GM19455 (cell line): ENCODE data around the gene RAB39A.

Source experiments
- ATAC-seq: cut with Tn5 transposase; IDR thresholded peaks from one replicate; pipeline ENCODE4 v1.9.1; 2021; ENCODE audit not compliant: unreplicated experiment

Gene RAB39A

DNA sequence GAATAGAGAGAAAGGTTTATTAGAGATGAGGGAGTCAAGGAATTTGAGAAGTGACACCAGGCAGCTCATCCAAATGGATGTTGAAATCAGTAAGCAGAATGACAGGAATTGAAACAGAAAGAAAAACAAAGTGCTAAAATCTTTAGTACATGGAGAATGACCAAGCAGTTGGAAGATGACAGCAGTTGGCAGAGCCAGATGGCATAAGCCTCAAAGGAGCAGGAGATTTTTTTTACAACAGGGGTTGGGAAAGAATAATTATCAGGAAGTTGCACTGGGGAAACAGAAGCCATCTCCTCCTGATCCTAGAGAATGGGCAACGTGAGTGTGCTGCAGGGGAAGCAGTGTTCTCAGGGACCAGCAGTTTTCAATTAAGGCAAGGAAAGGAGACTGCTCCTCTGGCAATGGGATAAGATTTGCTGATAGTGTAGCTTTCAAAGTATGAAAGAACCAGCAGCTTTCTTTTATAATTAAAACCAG, 28.9 kb downstream of the RAB39A start:
- ATAC-seq = no peak

DNA sequence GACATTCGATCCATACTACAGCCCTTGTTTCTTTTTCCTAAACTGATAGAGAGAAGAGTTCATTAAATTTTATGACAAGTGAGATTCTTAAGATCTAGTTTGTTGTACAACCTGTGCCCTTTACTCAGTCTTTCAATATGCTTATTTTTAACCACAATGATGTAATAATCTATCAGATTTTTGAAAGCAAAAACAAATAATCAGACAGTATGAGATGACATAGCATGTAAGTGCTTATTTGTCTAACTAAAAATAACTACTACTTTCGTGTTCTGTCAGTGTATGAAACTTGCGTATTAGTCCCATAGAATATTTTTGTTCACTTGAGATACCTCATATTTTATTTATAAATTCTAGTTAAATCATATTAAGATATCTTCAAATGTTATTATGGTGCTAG, 33.2 kb downstream of the RAB39A start:
- ATAC-seq = no peak

- ATAC-seq = no peak
Measured at GRCh38 chr11:107962181-107962580, 33.9 kb downstream of the RAB39A start.

DNA sequence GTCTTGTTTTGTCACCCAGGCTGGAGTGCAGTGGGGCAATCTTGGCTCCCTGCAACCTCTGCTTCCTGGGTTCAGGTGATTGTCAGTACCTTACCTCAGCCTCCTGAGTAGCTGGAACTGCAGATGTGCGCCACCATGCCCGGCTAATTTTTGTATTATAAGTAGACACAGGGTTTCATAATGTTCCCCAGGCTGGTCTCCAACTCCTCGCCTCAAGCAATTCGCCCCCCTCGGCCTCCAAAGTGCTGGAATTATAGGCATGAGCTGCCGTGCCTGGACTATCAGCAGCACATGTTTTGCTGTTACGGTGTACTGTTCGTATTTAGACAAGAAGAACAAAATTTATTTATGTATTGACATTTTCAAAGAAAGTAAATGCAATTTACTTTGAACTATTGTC, 34.8 kb downstream of the RAB39A start:
- no peak for ATAC-seq

- ATAC-seq = no peak
Measured at GRCh38 chr11:107969219-107969618, 41.0 kb downstream of the RAB39A start.

DNA sequence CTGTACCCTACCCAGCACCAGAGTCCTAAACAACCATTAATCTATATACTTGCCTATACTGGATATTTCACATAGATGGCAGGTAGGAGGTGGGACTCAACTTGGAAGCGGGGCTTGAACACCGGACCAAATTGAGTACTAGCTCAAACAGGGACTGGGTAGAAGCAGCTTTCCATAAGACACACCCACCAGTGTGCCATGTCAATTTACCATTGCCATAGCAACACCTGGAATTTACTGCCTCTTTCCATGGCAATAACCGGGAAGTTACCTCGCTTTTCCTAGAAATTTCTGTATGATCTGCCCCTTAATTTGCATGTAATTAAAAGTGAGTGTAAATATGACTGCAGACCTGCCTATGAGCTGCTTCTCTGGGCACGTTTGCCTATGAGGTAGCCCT, 41.8 kb downstream of the RAB39A start:
- no peak for ATAC-seq

GRCh38 chr11:107973641-107974040, 45.4 kb downstream of the RAB39A start:
- no peak for ATAC-seq

DNA sequence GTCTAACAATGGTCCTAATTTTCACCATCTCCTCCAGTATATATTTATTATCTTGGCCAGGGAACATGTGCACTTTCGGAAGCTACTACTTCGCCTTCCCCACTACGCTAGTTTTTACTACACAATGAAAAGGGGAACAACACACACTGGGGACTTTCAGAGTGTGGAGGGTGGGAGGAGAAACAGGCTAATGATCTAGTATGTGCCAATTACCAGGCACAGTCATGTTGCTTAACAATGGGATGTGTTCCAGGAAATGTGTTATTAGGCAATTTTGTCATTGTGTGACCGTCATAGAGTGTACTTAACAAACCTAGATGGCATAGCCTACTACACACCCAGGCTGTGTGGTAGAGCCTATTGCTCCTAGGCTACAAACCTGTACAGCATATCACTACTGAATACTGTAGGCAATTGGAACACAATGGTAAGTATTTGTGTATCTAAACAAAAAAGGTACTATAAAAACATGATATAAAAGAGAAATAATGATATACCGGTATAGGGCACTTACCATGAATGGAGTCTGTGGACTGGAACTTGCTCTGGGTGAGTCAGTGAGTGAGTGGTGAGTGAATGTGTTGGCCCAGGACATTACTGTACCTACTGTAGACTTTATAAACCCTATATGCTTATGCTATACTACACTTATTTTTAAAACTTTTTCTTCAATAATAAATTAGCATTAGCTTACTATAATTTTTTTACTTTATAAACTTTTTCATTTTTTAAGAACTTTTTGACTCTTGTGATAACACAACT, 60.3 kb downstream of the RAB39A start:
- no peak for ATAC-seq

DNA sequence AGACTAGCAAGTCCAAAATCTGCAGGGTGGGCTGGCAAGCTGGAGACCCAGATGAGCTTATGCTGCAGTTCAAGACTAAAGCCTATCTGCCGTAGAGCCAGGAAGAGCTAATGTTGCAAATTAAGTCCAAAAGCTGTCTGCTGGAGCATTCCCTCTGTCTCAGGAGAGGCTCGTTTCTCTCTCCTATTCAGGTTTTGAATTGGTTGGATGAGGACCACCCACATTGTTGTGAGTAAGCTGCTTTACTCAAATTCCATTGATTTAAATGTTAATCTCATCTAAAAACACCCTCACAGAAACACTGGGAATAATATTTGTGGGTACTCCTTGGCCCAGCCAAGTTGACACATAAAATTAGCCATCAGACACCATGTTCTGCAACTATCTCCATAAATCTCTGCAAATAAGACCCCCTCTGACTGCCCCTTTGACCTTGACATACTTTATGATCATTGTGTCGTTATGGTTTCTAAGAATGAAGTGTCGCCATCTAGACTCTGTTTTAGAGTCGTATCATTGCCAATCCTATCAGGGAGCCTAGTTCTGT, 63.7 kb downstream of the RAB39A start:
- no peak for ATAC-seq

DNA sequence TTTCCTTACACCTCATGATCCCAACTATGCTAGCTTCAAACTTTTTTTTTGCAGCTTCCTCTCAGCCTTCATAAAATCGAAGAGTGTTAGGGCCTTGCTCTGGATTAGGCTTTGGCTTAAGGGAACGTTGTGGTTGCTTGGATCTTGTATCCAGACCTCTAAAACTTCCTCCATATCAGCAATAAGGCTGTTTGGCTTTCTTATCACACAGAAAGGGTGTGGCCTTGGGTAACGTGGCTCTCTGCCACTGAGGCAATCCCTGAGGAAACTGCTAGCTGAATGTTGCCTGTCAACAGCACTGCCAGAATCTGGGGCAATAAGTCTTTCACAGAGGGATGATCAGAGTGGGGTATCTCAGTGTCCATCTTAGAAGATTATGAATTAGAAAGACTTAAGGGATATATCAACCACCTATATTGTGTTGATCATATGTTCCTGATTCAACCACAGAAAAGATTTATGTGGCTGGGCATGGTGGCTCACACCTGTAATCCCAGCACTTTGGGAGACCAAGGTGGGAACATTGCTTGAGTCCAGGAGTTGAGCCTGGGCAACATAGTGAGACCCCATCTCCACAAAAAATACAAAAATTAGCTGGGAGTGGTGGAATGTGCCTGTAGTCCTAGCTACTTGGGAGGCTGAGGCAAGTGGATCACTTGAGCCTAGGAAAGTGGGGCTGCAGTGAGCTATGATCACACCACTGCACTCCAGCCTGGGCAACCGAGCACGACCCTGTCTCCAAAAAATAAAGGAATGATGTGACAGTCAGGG, 67.9 kb downstream of the RAB39A start:
- ATAC-seq = no peak

- no peak for ATAC-seq
Measured at GRCh38 chr11:107998761-107999160, 70.5 kb downstream of the RAB39A start.

DNA sequence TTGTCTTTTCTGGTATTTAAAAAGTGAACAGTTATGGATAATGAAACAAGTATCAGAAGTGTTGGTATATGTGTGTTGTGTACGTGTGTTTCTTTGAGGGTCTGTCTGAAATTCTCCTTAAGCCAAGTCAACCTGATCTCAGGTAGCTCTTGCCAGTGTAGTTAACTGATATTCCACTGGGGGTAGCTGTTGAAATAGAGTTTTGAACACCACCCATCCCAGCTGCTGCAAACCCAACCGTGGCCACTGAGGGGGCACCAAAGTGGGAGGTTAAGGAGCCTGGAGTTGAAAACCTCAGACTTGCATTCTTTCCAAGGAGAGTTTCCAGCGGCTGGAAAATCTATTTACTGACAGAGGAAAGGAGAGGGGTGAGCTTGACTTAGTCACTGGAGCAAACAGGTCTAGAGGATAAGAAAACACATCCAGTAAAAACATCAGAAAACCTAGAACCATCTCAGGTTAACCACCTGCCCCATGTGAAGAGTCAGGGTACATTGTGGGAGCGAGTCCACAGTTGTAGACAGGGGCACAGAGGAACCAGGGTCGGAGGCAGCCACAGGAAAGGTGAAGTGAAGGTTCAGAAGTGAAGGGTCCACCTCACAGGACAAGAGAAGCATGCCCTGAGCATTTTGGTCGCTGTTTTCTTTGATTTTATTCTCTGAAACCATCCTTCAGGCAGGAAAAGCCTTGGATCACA, 71.7 kb downstream of the RAB39A start:
- ATAC-seq = peak; percentile 97

- no peak for ATAC-seq
Measured at GRCh38 chr11:108002476-108002875, 74.2 kb downstream of the RAB39A start.

DNA sequence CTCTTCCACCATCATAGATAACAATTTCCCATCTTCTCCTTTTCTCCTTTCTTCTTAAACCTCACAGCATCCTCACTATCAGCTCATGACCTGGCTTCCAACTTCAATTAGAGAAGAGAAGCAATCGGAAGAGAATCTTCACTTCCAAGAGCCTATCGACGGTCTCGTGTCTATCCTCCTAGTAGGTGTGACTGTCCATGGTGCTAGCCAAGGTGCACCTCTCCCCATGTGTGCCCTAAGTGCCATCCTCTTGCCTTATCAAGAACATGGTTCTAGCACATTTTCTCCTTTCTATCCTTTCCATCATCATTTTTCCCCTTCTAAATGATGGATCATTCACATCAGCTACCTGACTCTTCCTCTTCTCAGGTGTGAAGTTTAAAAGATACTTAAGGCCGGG, 75.4 kb downstream of the RAB39A start:
- no peak for ATAC-seq

- no peak for ATAC-seq
Measured at GRCh38 chr11:108007819-108008218, 79.6 kb downstream of the RAB39A start.

GRCh38 chr11:108008656-108009496, 80.6 kb downstream of the RAB39A start, which contains the start of gene CUL5:
CUL5 (plus strand) TSS chr11:108008898; CDS start chr11:108009349, 451 bp downstream.
- peak; percentile 88 for ATAC-seq

- peak; percentile 5 for ATAC-seq
Measured at GRCh38 chr11:108009497-108010370, 81.5 kb downstream of the RAB39A start.

GRCh38 chr11:108012139-108012725, 84.0 kb downstream of the RAB39A start:
- no peak for ATAC-seq
